Activated CD8-positive, alpha-beta memory T cell treated with anti-CD3 and anti-CD28 coated beads for 36 hours (primary cell): ENCODE measurements around the gene GATA1. TPM values are rescaled to one million over a fixed set of nuclear protein-coding genes. Genes with fewer than 3 reads are reported as not detected.

ENCODE experiments used
- CTCF ChIA-PET: fragments of 350-600 bp; sonication (Branson Sonifier 250); formaldehyde crosslinking; loops from one replicate; lab custom pipeline; 2021; ENCODE audit warnings: antibody characterized with exemption; lab: Charles Lee
- POLR2A ChIA-PET: fragments of 350-600 bp; sonication (Branson Sonifier 250); formaldehyde crosslinking; loops from one replicate; lab custom pipeline; 2021; ENCODE audit warnings: antibody characterized with exemption; lab: Charles Lee
- total RNA-seq, 2 experiments: library from RNA; stranded (reverse); gene quantifications; one replicate each; pipeline ENCODE4 v1.2.3, GENCODE V29; 2021

GATA1 gene
- total RNA-seq, 2 experiments from 2014 or later: not detected

GRCh38 chrX:48831136-48831908 is 44.9 kb downstream of the GATA1 start:
- ChIA-PET POLR2A (no interaction called here), CTCF (no interaction called here)

- ChIA-PET CTCF (no interaction called here), POLR2A (no interaction called here)
Measured at GRCh38 chrX:48831909-48832291, 45.5 kb downstream of the GATA1 start.

DNA sequence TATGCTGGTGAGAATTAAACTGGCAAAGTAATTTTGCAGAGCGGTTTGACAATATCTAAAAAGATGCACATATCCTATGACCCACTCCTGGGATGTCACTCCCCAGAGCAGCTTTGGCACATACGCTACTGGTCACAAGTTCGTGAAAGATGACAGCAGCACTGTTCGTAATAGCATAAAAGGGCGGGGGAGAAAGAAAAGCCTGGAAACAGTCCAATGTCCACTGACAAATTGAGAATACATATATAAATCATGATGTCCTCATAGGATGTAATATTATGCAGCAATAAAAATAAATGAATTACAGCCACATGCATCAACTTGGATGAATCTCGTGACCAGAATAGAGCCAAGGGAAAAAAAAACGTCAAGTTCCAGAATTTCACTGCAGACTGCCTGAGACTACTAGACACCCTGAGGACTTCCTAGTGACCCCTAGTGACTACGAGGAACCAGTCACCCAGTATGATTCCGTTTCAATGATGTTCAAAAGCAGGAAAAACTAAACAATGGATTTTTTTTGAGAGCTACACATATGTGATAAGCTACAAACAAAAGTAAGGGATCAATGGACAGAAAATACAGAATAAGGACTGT is 47.2 kb downstream of the GATA1 start:
- POLR2A ChIA-PET: no interaction called here
- CTCF ChIA-PET: no interaction called here

GRCh38 chrX:48834383-48834709 is 48.0 kb downstream of the GATA1 start:
- POLR2A ChIA-PET: no interaction called here

DNA sequence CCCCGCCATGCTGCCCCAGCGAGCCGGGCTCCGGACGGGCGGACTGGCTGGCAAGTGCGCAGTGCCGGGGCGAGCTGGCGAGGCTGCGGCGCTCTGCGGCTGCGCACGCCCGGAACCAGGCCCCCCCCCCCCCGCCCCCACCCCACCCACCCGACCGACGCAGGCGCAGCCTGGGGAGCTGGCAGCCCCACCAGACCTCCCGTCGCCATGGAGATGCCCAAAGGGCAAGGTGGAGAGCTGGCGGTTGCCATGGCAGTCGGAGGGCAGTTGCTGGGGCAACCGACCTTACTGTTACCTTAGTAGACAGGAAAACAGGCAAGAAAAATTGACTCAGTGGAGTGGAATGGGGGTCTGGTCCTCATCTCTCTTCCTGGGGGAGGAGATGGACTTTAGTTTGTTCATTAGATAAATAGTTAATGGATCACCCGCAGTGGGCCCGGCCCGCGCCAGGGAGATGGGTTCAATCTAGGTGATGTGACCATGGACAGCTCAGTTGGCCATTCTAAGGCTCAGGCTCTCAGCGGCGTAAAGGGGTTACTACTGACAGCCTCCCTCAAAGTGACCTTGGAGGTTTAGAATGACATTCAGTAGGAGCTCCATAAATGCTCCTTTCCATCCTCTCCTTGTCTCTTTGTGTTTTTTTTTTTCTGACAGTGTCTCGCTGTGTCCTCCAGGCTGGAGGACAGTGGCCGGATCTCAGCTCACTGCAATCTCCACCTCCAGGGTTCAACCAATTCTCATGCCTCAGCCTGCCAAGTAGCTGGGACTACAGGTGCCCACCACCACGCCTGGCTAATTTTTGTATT is 49.3 kb downstream of the GATA1 start, which contains the start of gene PCSK1N:
PCSK1N (minus strand) TSS at position 87 of the 806 bp plus-strand sequence; CDS start at position 9, 78 bp downstream.
- ChIA-PET CTCF (interaction anchor here (1.8 kb wide), 1 partner anchor 188 kb away, joined by 3 read pairs; no protein-coding TSS in a partner anchor), POLR2A (no interaction called here)

More at GRCh38 chrX:48834383-48834709, 48.0 kb downstream of the GATA1 start:
- CTCF ChIA-PET: no interaction called here

- ChIA-PET POLR2A (no interaction called here), CTCF (no interaction called here)
Measured at GRCh38 chrX:48839686-48840085, 53.3 kb downstream of the GATA1 start.

Other genes starting within 250 kb of the GATA1 start
- 10 to 100 TPM; 12.0 to 12.3 TPM for gene TBC1D25, start 246.9 kb upstream of the GATA1 start, total RNA-seq
- gene RBM3, start 212.1 kb upstream of the GATA1 start, total RNA-seq: 100 to 1,000 TPM; 216 to 223 TPM
- gene WDR13, start 189.1 kb upstream of the GATA1 start, total RNA-seq: 10 to 100 TPM; 35.0 to 38.2 TPM
- gene WAS, start 102.8 kb upstream of the GATA1 start, total RNA-seq: 10 to 100 TPM; 76.6 to 84.2 TPM
- 10 to 100 TPM; 30.8 to 33.1 TPM for gene SUV39H1, start 89.9 kb upstream of the GATA1 start, total RNA-seq
- not detected for gene GLOD5, start 24.8 kb upstream of the GATA1 start, total RNA-seq
- gene HDAC6, start 15.5 kb downstream of the GATA1 start, total RNA-seq: 10 to 100 TPM; 48.9 to 49.9 TPM
- under 1 TPM in 1 of 2 experiments, not detected in 1; 0.29 TPM for gene ERAS, start 39.9 kb downstream of the GATA1 start, total RNA-seq
- gene PCSK1N, start 49.0 kb downstream of the GATA1 start, total RNA-seq: 1 to 10 TPM; 1.8 to 3.0 TPM
- 10 to 100 TPM; 82.4 to 85.3 TPM for gene TIMM17B, start 111.2 kb downstream of the GATA1 start, total RNA-seq
- 10 to 100 TPM; 96.1 to 99.5 TPM for gene PQBP1, start 111.3 kb downstream of the GATA1 start, total RNA-seq
- gene SLC35A2, start 125.1 kb downstream of the GATA1 start, total RNA-seq: 10 to 100 TPM; 27.3 to 29.7 TPM
- gene PIM2, start 132.4 kb downstream of the GATA1 start, total RNA-seq: 100 to 1,000 TPM; 275 to 277 TPM
- 10 to 100 TPM; 63.9 to 64.5 TPM for gene OTUD5, start 171.0 kb downstream of the GATA1 start, total RNA-seq
- gene KCND1, start 185.3 kb downstream of the GATA1 start, total RNA-seq: 1 to 10 TPM; 1.1 TPM
- 10 to 100 TPM; 60.8 TPM for gene GRIPAP1, start 215.7 kb downstream of the GATA1 start, total RNA-seq